ENCODE measurements around the gene MAX.

- TF ChIP-seq, protein P1, sequence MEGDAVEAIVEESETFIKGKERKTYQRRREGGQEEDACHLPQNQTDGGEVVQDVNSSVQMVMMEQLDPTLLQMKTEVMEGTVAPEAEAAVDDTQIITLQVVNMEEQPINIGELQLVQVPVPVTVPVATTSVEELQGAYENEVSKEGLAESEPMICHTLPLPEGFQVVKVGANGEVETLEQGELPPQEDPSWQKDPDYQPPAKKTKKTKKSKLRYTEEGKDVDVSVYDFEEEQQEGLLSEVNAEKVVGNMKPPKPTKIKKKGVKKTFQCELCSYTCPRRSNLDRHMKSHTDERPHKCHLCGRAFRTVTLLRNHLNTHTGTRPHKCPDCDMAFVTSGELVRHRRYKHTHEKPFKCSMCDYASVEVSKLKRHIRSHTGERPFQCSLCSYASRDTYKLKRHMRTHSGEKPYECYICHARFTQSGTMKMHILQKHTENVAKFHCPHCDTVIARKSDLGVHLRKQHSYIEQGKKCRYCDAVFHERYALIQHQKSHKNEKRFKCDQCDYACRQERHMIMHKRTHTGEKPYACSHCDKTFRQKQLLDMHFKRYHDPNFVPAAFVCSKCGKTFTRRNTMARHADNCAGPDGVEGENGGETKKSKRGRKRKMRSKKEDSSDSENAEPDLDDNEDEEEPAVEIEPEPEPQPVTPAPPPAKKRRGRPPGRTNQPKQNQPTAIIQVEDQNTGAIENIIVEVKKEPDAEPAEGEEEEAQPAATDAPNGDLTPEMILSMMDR (IDR thresholded peaks at IDR 0.05) = no peak
- no peak for TF ChIP-seq EZH2 (IDR thresholded peaks at IDR 0.05; ENCODE audit: borderline replicate concordance, insufficient read depth, low read depth, low read length, poor library complexity, severe bottlenecking)
Measured at GRCh38 chr14:65117769-65118745, 15.7 kb upstream of the MAX start.
